ENCODE measurements around the gene KRR1. TPM values are rescaled to one million over a fixed set of nuclear protein-coding genes. Genes with fewer than 3 reads are reported as not detected.

KRR1 gene
- total and polyA plus RNA-seq, 2 experiments from 2014 or later = 55.7 to 120 TPM

GRCh38 chr12:75543529-75543928, 32.1 kb upstream of the KRR1 start:
- no peak overlapping the region for H3K27ac ChIP-seq (ENCODE audit: low read depth)
- Mint-ChIP-seq H3K36me3 (ENCODE audit: low read depth) (no peaks in the 10 kb centered on the region), H3K4me3 (no peak overlapping the region), H3K9me3 (no peaks in the 10 kb centered on the region), H3K4me1 (peaks cover 8% of the 10 kb centered on the region; the same call in 2 of the 3 replicates), H3K27ac (no peak overlapping the region), H3K27me3 (ENCODE audit: insufficient read depth, low read depth, poor library complexity) (peaks cover 1% of the 10 kb centered on the region)
- H4K20me1 ChIP-seq (replicated peaks; ENCODE audit: insufficient read depth) = no peaks in the 10 kb centered on the region
- no peak overlapping the region for H2AFZ ChIP-seq
- no peak for ATAC-seq
- DNase-seq (ENCODE audit: low spot score) = no peak
- TF ChIP-seq CTCF (conservative IDR thresholded peaks at IDR 0.05; ENCODE audit: low read depth in 2 of 2) (no peak), STAT1 (IDR thresholded peaks at IDR 0.05; ENCODE audit: unreplicated experiment) (no peak), JUNB (IDR thresholded peaks at IDR 0.05; ENCODE audit: unreplicated experiment) (no peak), ZNF331 (CRISPR knock-in tag; IDR thresholded peaks at IDR 0.05; ENCODE audit: low read depth) (no peak), ZNF114 (CRISPR knock-in tag; IDR thresholded peaks at IDR 0.05) (no peak), EZH2phosphoT487 (IDR thresholded peaks at IDR 0.05; ENCODE audit: unreplicated experiment) (no peak), CREB1 (CRISPR knock-in tag; IDR thresholded peaks at IDR 0.05; ENCODE audit: low read depth) (no peak), EZH2 (IDR thresholded peaks at IDR 0.05; ENCODE audit: low read depth, unreplicated experiment) (no peak), POLR2AphosphoS5 (IDR thresholded peaks at IDR 0.05; ENCODE audit: low read depth) (no peak), NANOG (IDR thresholded peaks at IDR 0.05; ENCODE audit: borderline replicate concordance) (no peak)
- TF ChIP-seq, protein P1, sequence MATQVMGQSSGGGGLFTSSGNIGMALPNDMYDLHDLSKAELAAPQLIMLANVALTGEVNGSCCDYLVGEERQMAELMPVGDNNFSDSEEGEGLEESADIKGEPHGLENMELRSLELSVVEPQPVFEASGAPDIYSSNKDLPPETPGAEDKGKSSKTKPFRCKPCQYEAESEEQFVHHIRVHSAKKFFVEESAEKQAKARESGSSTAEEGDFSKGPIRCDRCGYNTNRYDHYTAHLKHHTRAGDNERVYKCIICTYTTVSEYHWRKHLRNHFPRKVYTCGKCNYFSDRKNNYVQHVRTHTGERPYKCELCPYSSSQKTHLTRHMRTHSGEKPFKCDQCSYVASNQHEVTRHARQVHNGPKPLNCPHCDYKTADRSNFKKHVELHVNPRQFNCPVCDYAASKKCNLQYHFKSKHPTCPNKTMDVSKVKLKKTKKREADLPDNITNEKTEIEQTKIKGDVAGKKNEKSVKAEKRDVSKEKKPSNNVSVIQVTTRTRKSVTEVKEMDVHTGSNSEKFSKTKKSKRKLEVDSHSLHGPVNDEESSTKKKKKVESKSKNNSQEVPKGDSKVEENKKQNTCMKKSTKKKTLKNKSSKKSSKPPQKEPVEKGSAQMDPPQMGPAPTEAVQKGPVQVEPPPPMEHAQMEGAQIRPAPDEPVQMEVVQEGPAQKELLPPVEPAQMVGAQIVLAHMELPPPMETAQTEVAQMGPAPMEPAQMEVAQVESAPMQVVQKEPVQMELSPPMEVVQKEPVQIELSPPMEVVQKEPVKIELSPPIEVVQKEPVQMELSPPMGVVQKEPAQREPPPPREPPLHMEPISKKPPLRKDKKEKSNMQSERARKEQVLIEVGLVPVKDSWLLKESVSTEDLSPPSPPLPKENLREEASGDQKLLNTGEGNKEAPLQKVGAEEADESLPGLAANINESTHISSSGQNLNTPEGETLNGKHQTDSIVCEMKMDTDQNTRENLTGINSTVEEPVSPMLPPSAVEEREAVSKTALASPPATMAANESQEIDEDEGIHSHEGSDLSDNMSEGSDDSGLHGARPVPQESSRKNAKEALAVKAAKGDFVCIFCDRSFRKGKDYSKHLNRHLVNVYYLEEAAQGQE (IDR thresholded peaks at IDR 0.05; ENCODE audit: unreplicated experiment) = no peak
- TF ChIP-seq, protein P2, sequence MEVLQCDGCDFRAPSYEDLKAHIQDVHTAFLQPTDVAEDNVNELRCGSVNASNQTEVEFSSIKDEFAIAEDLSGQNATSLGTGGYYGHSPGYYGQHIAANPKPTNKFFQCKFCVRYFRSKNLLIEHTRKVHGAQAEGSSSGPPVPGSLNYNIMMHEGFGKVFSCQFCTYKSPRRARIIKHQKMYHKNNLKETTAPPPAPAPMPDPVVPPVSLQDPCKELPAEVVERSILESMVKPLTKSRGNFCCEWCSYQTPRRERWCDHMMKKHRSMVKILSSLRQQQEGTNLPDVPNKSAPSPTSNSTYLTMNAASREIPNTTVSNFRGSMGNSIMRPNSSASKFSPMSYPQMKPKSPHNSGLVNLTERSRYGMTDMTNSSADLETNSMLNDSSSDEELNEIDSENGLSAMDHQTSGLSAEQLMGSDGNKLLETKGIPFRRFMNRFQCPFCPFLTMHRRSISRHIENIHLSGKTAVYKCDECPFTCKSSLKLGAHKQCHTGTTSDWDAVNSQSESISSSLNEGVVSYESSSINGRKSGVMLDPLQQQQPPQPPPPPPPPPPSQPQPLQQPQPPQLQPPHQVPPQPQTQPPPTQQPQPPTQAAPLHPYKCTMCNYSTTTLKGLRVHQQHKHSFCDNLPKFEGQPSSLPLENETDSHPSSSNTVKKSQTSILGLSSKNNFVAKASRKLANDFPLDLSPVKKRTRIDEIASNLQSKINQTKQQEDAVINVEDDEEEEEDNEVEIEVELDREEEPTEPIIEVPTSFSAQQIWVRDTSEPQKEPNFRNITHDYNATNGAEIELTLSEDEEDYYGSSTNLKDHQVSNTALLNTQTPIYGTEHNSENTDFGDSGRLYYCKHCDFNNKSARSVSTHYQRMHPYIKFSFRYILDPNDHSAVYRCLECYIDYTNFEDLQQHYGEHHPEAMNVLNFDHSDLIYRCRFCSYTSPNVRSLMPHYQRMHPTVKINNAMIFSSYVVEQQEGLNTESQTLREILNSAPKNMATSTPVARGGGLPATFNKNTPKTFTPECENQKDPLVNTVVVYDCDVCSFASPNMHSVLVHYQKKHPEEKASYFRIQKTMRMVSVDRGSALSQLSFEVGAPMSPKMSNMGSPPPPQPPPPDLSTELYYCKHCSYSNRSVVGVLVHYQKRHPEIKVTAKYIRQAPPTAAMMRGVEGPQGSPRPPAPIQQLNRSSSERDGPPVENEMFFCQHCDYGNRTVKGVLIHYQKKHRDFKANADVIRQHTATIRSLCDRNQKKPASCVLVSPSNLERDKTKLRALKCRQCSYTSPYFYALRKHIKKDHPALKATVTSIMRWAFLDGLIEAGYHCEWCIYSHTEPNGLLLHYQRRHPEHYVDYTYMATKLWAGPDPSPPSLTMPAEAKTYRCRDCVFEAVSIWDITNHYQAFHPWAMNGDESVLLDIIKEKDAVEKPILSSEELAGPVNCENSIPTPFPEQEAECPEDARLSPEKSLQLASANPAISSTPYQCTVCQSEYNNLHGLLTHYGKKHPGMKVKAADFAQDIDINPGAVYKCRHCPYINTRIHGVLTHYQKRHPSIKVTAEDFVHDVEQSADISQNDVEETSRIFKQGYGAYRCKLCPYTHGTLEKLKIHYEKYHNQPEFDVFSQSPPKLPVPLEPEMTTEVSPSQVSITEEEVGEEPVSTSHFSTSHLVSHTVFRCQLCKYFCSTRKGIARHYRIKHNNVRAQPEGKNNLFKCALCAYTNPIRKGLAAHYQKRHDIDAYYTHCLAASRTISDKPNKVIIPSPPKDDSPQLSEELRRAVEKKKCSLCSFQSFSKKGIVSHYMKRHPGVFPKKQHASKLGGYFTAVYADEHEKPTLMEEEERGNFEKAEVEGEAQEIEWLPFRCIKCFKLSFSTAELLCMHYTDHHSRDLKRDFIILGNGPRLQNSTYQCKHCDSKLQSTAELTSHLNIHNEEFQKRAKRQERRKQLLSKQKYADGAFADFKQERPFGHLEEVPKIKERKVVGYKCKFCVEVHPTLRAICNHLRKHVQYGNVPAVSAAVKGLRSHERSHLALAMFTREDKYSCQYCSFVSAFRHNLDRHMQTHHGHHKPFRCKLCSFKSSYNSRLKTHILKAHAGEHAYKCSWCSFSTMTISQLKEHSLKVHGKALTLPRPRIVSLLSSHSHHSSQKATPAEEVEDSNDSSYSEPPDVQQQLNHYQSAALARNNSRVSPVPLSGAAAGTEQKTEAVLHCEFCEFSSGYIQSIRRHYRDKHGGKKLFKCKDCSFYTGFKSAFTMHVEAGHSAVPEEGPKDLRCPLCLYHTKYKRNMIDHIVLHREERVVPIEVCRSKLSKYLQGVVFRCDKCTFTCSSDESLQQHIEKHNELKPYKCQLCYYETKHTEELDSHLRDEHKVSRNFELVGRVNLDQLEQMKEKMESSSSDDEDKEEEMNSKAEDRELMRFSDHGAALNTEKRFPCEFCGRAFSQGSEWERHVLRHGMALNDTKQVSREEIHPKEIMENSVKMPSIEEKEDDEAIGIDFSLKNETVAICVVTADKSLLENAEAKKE (CRISPR knock-in tag; IDR thresholded peaks at IDR 0.05) = no peak
- TF ChIP-seq, protein P3, sequence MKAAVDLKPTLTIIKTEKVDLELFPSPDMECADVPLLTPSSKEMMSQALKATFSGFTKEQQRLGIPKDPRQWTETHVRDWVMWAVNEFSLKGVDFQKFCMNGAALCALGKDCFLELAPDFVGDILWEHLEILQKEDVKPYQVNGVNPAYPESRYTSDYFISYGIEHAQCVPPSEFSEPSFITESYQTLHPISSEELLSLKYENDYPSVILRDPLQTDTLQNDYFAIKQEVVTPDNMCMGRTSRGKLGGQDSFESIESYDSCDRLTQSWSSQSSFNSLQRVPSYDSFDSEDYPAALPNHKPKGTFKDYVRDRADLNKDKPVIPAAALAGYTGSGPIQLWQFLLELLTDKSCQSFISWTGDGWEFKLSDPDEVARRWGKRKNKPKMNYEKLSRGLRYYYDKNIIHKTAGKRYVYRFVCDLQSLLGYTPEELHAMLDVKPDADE (IDR thresholded peaks at IDR 0.05) = no peak
- H3F3A ChIP-seq (replicated peaks; ENCODE audit: low read depth) = no peaks in the 10 kb centered on the region
- H3K36me3 ChIP-seq (ENCODE audit: insufficient read depth) = no peaks in the 10 kb centered on the region
- no peaks in the 10 kb centered on the region for H3K79me2 ChIP-seq (replicated peaks; ENCODE audit: insufficient read depth)
- H3K4me2 ChIP-seq = no peak overlapping the region
- peaks cover 9% of the 10 kb centered on the region for H3K4me1 ChIP-seq (ENCODE audit: insufficient read depth)
- H3K4me3 ChIP-seq = no peak overlapping the region
- no peaks in the 10 kb centered on the region for H3K27me3 ChIP-seq (ENCODE audit: insufficient read depth)
- H3K9me2 ChIP-seq (ENCODE audit: insufficient read depth) = no peaks in the 10 kb centered on the region
